Right hindlimb (tissue), 1 donor: ENCODE data around the gene PSMB3.
A peak's percentile ranks its signal among the peaks of the same experiment; 100 is the strongest.
"Not testable (repeated sequence)": the region's sequence is repeated elsewhere in the genome, so short reads cannot be mapped to it uniquely, and the experiment has no call there.

Experiments
- DNase-seq: peaks from one replicate; pipeline ENCODE4 v3.0.0-alpha.2; 2018

The PSMB3 gene

DNA sequence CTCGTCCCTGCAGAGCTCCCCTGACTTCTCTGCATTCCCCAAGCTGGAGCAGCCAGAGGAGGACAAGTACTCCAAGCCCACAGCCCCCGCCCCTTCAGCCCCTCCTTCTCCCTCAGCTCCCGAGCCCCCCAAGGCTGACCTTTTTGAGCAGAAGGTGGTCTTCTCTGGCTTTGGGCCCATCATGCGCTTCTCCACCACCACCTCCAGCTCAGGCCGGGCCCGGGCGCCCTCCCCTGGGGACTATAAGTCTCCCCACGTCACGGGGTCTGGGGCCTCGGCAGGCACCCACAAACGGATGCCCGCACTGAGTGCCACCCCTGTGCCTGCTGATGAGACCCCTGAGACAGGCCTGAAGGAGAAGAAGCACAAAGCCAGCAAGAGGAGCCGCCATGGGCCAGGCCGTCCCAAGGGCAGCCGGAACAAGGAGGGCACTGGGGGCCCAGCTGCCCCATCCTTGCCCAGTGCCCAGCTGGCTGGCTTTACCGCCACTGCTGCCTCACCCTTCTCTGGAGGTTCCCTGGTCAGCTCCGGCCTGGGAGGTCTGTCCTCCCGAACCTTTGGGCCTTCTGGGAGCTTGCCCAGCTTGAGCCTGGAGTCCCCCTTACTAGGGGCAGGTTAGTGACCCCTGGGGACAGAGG lies 36.1 kb upstream of the PSMB3 start:
- no peak for DNase-seq

DNA sequence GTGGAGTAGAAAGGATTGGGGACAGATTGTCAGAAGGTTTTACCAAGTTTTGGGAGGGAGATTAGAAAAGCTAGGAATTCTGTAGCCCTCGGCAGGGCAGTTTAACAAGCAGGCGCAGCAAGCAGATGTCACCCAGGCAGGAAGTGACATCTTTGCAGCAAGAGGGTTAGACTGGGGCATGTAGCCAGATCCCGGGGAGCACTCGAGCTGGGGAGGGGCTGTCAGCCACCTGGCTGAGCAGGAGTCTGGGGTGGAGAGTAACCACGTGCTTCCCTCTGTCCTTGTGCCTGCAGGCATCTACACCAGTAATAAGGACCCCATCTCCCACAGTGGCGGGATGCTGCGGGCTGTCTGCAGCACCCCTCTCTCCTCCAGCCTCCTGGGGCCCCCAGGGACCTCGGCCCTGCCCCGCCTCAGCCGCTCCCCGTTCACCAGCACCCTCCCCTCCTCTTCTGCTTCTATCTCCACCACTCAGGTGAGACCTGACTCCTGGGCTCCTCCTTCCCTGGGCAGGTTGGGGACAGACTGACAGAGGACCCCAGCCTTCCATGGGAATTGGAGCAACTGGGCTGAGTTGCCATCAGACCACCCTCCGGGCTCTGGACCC lies 35.3 kb upstream of the PSMB3 start:
- DNase-seq, result no peak

DNA sequence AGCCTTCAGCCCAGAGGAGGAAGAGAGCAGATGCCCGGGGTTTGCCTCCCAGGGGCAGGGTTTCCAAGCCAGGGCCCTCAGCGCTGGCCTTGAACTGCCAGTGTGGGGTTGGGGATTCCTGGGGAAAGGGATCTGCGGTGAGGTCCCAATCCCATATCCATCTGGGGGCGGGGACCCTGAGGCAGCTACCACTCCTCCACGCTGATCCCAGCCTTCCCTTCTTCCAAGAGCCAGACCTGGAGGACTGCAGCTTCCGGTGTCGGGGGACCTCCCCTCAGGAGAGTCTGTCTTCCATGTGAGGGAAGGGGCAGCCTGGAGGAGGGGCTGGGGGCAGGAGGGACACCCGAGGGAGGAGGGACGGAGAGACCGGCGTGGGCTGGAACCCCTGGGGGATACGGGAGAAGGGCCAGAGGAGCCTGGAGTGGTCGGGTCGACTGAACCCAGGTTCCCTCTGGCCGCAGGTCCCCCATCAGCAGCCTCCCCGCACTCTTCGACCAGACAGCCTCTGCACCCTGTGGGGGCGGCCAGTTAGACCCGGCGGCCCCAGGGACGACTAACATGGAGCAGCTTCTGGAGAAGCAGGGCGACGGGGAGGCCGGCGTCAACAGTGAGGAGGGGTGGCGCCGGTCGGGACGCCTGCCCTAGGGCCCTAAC lies 33.1 kb upstream of the PSMB3 start:
- DNase-seq, result no peak

DNA sequence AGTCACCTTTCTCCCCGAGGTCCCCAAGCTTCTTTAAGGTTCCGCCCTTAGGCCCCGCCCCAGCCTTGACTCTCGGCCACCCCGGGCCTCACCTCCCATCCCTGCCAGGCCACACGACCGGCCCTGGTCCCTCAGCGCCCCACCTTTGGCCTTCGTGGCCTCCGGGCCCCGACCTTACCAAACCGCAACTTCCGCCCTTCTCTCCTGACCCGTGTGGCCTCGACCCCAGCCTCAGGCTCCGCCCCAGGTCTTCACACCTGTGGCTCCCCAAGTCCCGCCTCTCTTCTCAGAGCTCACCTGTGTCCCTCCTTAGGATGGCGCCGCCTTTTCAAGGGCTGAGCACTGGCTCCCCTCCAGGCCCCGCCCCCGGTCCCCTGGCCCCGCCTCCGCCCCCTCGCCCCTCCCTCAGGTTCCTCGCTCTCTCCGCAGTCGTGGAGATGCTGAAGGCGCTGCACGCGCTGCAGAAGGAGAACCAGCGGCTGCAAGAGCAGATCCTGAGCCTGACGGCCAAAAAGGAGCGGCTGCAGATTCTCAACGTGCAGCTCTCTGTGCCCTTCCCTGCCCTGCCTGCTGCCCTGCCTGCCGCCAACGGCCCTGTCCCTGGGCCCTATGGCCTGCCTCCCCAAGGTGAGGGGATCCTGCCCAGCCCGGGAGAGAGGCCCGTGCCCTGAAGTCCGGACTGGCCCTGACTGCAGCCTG lies 32.4 kb upstream of the PSMB3 start:
- DNase-seq, result no peak

DNA sequence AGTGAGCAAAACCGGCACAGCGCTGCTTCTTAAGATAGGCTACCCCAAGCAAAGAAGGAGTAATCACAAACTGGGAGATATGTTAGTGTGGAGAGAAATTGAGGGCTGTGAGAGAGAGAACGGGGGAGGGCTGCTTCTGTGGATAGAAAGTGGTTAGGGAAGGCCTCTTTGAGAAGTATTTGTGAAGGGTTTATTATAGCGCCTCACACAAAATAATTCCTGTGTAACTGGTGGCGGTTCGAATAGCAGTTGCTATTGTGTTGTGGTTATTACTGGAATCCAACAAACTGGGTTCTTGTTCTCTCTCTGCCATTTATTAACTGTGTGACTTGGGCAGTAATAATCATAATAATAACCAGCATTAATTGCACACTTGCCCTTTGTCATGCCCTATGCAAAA lies 31.6 kb upstream of the PSMB3 start:
- no peak for DNase-seq

DNA sequence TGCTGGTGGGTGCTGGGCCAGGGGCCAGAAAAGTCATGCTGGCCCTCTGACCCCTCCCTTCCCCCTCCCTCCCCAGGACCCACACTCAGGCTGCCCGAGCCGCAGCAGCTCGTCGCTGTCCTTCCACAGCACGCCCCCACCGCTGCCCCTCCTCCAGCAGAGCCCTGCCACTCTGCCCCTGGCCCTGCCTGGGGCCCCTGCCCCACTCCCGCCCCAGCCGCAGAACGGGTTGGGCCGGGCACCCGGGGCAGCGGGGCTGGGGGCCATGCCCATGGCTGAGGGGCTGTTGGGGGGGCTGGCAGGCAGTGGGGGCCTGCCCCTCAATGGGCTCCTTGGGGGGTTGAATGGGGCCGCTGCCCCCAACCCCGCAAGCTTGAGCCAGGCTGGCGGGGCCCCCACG lies 30.7 kb upstream of the PSMB3 start:
- DNase-seq, result no peak

DNA sequence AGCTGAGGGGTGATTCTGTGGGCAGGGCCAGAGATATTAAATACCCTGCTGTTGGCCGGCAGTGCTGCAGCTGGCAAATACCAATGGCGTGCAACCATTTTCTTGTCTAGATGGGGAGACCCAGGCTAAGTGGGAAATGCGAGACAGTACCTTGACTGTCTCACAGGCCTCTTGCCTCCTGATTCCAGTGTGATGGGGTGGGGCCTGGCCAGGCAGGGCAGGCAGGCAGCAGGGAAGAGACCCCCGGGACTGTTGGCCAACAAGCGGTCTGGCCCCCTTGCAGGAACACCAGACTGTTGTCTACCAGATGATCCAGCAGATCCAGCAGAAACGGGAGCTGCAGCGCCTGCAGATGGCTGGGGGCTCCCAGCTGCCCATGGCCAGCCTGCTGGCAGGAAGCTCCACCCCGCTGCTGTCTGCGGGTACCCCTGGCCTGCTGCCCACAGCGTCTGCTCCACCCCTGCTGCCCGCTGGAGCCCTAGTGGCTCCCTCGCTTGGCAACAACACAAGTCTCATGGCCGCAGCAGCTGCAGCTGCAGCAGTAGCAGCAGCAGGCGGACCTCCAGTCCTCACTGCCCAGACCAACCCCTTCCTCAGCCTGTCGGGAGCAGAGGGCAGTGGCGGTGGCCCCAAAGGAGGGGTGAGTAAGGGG lies 28.1 kb upstream of the PSMB3 start:
- DNase-seq, result peak; percentile 89

DNA sequence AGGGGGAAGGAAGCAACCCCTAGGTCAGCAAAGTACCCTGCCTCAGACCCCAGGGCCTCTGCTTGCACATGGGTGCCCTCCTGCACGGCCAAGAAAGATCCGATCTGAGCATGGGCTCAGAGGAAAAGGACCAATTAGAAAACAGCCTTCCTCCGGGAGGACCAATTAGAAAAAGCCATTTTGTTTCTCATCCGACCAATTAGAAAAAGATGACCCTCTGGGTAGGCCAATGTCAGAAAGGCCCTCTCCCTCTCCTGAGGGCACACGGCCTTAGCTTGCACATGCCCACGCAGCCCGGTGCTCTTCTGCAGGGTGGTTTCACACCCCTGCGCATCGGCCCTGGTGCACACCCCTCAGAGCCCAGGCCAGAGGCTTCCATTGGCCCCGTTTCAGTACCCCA lies 27.5 kb upstream of the PSMB3 start:
- no peak for DNase-seq

DNA sequence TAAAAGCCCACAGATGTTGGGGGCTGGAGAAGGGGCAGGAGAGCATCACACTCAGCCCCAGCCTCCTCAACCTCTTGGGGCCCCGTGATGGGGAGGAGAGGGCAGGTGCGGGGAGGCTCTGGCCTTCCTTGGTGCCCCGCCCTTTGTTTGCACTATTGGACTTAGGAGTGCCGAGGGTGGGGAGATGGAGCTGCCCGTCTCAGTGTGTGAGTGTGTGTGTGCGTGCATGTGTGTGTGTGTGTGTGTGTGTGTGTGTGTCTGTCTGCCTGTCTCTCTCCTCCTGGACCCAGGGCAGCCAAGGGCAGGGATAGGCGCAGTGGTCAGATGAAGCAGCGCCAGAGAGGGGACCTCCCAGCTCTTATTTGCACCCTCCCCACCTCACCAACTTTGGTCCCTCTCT lies 26.4 kb upstream of the PSMB3 start:
- DNase-seq, result not testable (repeated sequence)

DNA sequence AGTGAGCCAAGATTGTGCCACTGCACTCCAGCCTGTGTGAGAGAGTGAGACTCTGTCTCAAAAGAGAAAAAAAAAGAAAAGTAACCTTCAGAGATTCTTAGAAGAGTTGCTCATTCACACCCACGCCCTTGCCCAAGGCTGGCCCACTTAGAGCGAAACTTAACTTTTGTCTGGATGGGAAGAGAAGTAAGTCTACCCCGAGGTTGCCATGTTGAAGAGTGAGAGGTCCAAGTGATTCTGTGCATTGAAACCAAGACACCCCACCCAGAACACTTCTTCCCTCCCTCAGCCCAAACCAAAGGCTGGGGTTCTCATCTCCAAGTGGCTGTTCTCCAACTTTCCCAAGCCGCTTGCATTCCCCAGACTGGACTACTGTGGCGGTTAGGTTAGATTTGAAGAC lies 24.8 kb upstream of the PSMB3 start:
- no peak for DNase-seq

DNA sequence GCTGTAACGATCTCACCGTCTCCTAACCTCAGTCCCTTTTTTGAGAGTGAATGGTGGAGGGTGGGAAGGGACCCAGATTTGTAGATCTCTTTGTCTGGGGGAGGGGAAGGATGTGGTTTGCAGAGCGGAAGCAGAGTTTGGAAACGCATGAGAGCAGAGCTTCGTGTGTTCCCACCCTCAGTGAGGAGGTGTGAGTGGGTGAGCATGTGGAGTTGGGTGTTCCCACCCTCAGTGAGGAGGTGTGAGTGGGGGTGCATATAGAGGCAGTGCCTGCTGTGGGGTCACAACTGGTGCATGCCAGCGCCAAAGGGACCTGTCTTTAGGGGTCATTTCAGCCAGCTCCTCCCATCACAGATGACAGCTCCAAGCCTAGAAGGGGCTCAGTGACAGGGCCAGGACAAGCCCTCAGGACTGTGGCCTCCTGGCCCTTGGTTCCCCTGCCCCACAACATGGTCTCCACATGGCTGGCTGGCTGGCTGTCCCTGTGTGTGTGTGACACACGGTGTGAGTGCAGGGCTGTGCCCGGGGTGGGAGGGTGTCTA lies 24.2 kb upstream of the PSMB3 start:
- DNase-seq, result no peak

DNA sequence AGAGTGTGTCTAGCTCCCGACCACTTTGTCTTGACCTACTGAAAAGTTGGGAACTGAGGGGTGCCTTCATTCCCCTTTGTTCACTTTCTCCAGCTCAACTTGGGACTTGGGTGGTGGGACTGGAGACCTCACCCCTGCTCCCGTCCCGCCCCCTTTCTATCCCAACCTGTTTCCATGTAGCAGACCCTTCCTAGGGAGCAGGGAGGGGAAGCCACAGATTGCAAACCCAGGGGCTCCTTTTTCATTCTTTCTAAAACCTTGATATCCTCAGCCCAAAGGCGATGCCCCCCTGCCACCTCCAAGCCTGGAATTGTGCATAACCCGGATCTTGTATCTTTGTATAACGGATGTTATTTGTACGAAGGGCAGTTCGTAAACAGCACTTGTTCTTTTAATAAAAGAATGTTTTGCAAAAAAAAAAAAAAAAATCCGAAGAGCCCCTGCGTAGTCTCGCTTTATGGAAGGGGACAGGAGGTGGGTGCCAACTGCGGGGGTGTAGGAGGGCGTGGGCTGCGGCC lies 23.1 kb upstream of the PSMB3 start:
- DNase-seq, result no peak

DNA sequence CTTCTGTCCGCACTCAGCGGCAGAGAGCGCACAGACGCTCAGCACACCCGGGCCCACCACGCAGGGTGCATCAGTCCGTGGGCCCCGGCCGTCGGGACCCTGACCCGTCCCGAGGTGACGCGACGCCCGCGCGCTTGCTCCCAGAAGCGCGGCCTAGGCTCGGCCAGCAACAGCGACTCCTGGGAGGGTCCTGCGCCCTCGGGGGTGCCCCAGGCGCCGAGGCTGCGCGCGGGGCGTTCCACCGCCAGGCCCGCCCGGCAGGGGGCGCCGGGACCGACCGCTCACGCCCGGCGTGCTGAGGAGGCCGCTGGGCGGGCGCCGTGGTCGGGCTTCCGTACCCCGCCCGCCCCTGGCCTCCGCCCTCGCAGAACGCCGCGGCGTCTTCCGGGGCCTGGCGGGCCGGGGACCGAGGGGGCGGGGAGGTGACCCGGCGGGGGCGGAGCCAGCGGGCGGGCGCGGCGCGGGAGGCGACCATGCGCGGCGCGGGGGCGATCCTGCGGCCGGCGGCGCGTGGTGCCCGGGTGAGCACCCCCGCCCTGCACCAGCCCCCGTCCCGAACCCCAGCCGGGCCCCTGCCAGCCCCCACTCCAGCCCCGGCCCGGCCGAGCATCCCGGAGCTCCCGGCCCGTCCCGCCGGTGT lies 22.5 kb upstream of the PSMB3 start, which contains the start of gene CISD3:
Gene CISD3 (plus strand): TSS at position 456 of the 640 bp plus-strand sequence. CDS start 18 bp downstream, at position 474.
- DNase-seq, result peak; percentile 86

DNA sequence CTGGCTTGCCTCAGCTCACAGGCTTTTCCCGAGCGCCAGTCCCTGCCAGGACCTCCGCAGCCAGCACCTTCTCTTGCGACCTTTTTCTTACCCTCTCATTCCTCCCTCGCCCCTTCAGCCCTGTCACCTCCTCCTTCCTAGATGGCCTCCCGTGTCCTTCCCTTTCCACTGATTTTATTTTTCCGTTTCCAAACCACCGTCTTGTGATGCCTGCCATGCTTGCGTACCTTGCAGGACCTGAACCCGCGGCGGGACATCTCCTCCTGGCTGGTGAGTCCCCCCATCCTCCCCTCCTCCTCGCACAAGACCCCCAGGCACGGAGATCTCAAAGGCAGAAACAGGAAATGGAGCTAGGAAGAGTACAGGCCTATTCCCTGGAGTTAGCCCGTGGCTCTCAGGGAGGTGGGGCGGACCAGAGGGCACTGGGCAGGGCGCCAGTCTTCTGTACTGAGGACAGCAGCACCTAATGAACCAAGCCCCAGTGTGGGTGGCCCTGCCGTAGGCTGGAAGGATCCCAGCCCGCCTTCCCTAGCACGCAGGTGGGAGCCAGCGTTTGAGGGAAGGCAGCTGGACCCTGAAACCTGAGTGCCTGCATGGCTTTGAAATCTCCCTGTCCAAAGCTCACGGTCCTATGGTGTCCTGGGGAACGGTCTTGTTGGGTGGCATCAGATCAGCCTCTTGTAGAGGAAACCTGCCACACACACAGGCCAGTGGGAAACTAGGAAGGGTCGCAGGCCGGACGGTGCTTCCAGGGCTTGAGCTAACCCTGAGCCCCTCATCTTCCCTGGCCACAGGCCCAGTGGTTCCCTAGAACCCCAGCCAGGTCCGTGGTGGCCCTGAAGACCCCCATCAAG lies 21.8 kb upstream of the PSMB3 start:
- no peak for DNase-seq

DNA sequence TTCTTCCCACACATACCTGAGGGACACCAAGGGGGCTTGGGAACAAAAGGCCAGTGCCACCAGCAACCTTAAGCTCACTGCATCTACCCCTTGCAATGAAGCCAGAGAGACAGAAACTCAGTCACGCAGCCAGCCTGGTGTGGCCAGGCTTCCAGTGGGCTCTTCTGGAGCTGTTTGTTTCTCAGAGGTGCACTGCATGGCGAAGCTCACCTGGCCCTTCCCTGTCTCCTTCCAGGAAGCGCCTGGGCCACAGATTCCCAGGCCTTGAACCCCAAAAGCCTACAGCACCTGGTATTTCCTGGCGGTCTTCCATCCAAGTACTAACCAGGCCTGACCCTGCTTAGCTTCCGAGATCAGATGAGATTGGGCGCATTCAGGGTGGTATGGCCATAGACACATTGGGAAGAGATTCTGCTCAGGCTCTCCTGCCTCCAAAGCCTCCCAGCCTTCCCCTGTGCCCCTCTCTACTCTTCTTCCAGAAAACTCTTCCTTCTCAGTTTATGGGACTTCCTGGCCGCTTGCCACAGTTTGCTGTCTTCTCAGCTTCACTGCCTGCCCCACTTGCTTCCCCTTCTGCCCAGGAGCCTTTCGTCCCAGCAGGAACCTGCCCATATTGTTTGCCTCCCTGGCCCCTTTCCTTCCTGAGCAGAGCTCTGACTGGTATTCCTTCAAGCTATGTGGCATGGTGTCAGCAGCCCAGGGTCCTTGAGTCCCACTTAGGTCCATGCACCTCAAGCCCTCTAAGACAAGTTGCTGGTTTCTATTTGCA lies 20.8 kb upstream of the PSMB3 start:
- no peak for DNase-seq

DNA sequence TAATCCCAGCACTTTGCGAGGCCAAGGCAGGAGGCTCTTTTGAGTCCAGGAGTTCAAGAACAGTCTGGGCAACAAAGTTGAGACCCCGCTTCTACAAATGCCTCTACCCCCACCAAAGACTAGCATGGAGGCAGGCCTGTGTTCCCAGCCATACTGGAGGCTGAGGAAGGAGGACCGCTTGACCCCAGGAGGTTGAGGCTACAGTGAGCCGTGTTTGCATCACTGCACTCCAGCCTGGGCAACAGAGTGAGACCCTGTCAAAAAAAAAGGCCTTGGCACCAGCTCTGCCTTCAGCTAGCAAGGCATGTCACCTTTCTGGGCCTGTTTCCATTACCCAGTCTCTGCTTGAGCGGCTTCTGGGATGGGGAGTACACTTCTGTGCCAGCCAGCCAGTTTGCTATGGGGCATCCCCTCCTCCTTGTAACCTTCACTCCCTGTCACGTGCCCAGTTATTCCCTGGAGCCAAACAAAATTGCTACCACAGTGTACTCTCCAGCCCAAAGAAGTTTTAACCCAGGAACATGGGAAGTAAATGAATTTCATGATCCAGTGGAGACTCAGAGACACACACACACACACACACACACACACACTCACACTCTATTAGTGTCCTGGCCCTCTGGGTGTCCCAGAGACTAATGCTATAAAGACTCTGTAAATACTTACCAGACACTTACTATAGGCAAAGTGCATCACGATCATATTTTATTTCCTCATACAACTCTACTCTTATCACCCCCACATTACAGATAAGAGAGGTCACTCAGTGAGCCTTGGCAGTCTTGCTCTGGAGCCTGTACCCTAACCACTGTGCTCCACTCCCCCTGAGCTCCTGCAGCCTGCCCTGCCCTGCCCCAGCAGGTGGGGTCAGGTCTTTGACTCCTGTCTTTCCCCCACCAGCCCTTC lies 19.9 kb upstream of the PSMB3 start:
- no peak for DNase-seq

DNA sequence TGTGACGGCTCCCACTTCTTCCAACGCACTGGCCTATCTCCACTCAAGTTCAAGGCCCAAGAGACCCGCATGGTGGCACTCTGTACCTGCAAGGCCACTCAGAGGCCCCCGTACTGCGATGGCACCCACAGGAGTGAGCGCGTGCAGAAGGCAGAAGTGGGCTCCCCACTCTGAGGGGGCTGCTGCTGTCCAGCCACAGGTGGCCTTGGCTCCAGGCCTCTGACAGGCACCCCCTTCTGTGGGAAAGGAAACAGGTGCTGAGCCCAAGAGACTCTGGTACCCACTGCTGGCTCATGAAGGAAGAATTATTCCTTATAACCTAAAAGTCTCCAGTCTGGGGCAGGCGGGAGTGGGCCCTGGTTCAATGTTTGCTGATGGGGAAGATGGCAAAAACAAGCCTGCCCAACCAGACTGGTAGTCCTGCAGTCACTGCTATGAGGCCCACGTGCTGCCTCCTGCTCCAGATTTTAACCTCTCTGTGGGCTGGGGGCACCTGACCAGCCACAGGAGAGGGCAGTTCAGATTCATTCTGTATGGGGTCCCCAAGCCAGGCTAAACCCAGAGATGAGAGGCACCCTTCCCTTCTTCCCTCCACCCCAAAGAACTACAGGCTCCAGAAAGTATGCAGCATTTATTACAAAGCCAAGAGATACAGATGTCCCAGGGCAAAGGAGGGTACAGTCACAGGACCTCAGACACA lies 19.1 kb upstream of the PSMB3 start:
- DNase-seq, result no peak
